IMR-90 (cell line): ENCODE measurements around the gene PRMT7. TPM values are rescaled to one million over a fixed set of nuclear protein-coding genes. Genes with fewer than 3 reads are reported as not detected.

Source experiments
- ATAC-seq: fragments of 200-7000 bp; cut with Tn5 transposase; 2 replicates; pipeline ENCODE4 v1.9.1; 2020; ENCODE audit warnings: low read depth, mild to moderate bottlenecking, moderate library complexity
- BruUV-seq: library from RNA; stranded (reverse); fragments of 400-500 nt; replicated peaks from 2 replicates; lab custom pipeline; 2021; lab: Mats Ljungman, UMichigan
- CTCF ChIA-PET: fragments of 300-600 bp; formaldehyde crosslinking; extraction: SDS; loops from one replicate; lab custom pipeline; 2021; ENCODE audit warnings: antibody characterized with exemption; lab: Yijun Ruan, JAX
- POLR2A ChIA-PET: fragments of 300-600 bp; sonication (Branson Sonifier 250); formaldehyde crosslinking; loops from one replicate; lab custom pipeline; 2022; ENCODE audit warnings: antibody characterized with exemption; ENCODE audit not compliant: unreplicated experiment; lab: Charles Lee
- DNase-seq: peaks from one replicate; pipeline ENCODE4 v3.0.0; 2013
- H2AFZ ChIP-seq: replicated peaks from 2 replicates; pipeline ENCODE3; 2013; ENCODE audit warnings: low read length, mild to moderate bottlenecking; ENCODE audit not compliant: poor library complexity
- H2AK5ac ChIP-seq: 2 replicates; pipeline ENCODE4 v1.6.1; 2013; ENCODE audit warnings: low read depth, low read length, inconsistent platforms
- H2AK9ac ChIP-seq: replicated peaks from 2 replicates; pipeline ENCODE3; 2013; ENCODE audit warnings: mild to moderate bottlenecking, low read depth, low read length, moderate library complexity; ENCODE audit not compliant: poor library complexity
- H2BK120ac ChIP-seq: 2 replicates; pipeline ENCODE4 v1.6.1; 2013; ENCODE audit warnings: low read depth, low read length, inconsistent platforms
- H2BK15ac ChIP-seq: 3 replicates; pipeline ENCODE4 v1.6.1; 2013; ENCODE audit warnings: low read depth, low read length, inconsistent platforms
- H2BK20ac ChIP-seq: 2 replicates; pipeline ENCODE4 v1.6.1; 2013; ENCODE audit warnings: low read depth, mild to moderate bottlenecking, inconsistent platforms, low read length, moderate library complexity
- H2BK5ac ChIP-seq: 2 replicates; pipeline ENCODE4 v1.6.1; 2013; ENCODE audit warnings: mild to moderate bottlenecking, low read depth, low read length, inconsistent platforms; ENCODE audit not compliant: poor library complexity, severe bottlenecking
- H3K14ac ChIP-seq: replicated peaks from 2 replicates; pipeline ENCODE4 v1.6.1; 2013; ENCODE audit warnings: low read depth, low read length, inconsistent platforms
- H3K18ac ChIP-seq: 2 replicates; pipeline ENCODE4 v1.6.1; 2013; ENCODE audit warnings: low read depth, low read length, control low read depth
- H3K23ac ChIP-seq: 2 replicates; pipeline ENCODE4 v1.6.1; 2013; ENCODE audit warnings: low read depth, low read length, inconsistent platforms
- H3K27ac ChIP-seq: 2 replicates; pipeline ENCODE4 v1.5.1; 2013; ENCODE audit warnings: mild to moderate bottlenecking, control low read depth, low read length; ENCODE audit not compliant: insufficient read depth
- H3K27me3 ChIP-seq: 2 replicates; pipeline ENCODE4 v1.6.1; 2013; ENCODE audit warnings: low read length; ENCODE audit not compliant: control insufficient read depth, insufficient read depth
- H3K36me3 ChIP-seq: 2 replicates; pipeline ENCODE4 v1.6.1; 2013; ENCODE audit warnings: low read length, mixed read lengths; ENCODE audit not compliant: control insufficient read depth, insufficient read depth
- H3K4ac ChIP-seq: 2 replicates; pipeline ENCODE4 v1.6.1; 2013; ENCODE audit warnings: low read depth, low read length, inconsistent platforms
- H3K4me1 ChIP-seq: 2 replicates; pipeline ENCODE4 v1.6.1; 2013; ENCODE audit warnings: low read length, mixed read lengths; ENCODE audit not compliant: control insufficient read depth, insufficient read depth
- H3K4me2 ChIP-seq: 2 replicates; pipeline ENCODE4 v1.6.1; 2013; ENCODE audit warnings: low read depth, mild to moderate bottlenecking, control low read depth, low read length, moderate library complexity
- H3K4me3 ChIP-seq: 2 replicates; pipeline ENCODE4 v1.5.1; 2013; ENCODE audit warnings: low read depth, mild to moderate bottlenecking, control low read depth, low read length, moderate library complexity; ENCODE audit not compliant: insufficient read depth
- H3K56ac ChIP-seq: 2 replicates; pipeline ENCODE4 v1.6.1; 2013; ENCODE audit warnings: low read length, inconsistent platforms; ENCODE audit not compliant: insufficient read depth; ENCODE audit errors: extremely low read depth
- H3K79me1 ChIP-seq, 2 experiments: 2 replicates each; pipeline ENCODE4 v1.6.1; 2013; ENCODE audit warnings: low read length in 2 of 2, inconsistent platforms in 1 of 2, low read depth in 1 of 2
- H3K9ac ChIP-seq: 2 replicates; pipeline ENCODE4 v1.6.1; 2013; ENCODE audit warnings: low read depth, low read length, control low read depth
- H3K9me1 ChIP-seq: 2 replicates; pipeline ENCODE4 v1.6.1; 2013; ENCODE audit warnings: low read length, inconsistent platforms; ENCODE audit not compliant: insufficient read depth
- H3K9me3 ChIP-seq: 2 replicates; pipeline ENCODE4 v1.6.1; 2013; ENCODE audit warnings: low read length; ENCODE audit not compliant: control insufficient read depth, insufficient read depth
- H4K20me1 ChIP-seq: 2 replicates; pipeline ENCODE4 v1.6.1; 2013; ENCODE audit warnings: low read length, inconsistent platforms; ENCODE audit not compliant: insufficient read depth
- H4K5ac ChIP-seq: 2 replicates; pipeline ENCODE4 v1.6.1; 2013; ENCODE audit warnings: mild to moderate bottlenecking, low read depth, low read length, control low read depth
- H4K8ac ChIP-seq, 2 experiments: 2 replicates each; pipeline ENCODE4 v1.6.1; 2013; ENCODE audit warnings: low read depth in 2 of 2, low read length in 2 of 2, control low read depth in 1 of 2, inconsistent platforms in 1 of 2
- H4K91ac ChIP-seq: 2 replicates; pipeline ENCODE4 v1.6.1; 2013; ENCODE audit warnings: low read depth, low read length, inconsistent platforms; ENCODE audit not compliant: insufficient read depth
- MXI1 ChIP-seq: IDR thresholded peaks from 2 replicates; pipeline ENCODE4 v1.6.1; 2012; ENCODE audit warnings: low read depth, mild to moderate bottlenecking, low read length, moderate library complexity, borderline replicate concordance
- RAD21 ChIP-seq: IDR thresholded peaks from 2 replicates; pipeline ENCODE4 v1.6.1; 2012; ENCODE audit warnings: low read length, improper control_type of control experiment
- WGBS, 2 experiments: methylation state at CpG; one replicate each; pipeline versions ENCODE4 v1.1.5 to v1.1.7; 2013; ENCODE audit warnings: missing lambda C conversion rate in 2 of 2; ENCODE audit not compliant: insufficient read length in 1 of 2; ENCODE audit errors: extremely low coverage in 2 of 2; 5-methylcytosine and 5-hydroxymethylcytosine counted together
- dilution Hi-C: fragments of 300-500 bp; cut with HindIII; formaldehyde crosslinking; loops from one replicate; pipeline ENCODE4 v1.14.3; 2018; ENCODE audit warnings: low sequenced_read_pairs; ENCODE audit not compliant: unreplicated experiment
- in situ Hi-C: fragments of 300-500 bp; cut with MboI; formaldehyde crosslinking; loops from 3 replicates; pipeline ENCODE4 v1.14.3; 2019; ENCODE audit warnings: low sequenced_read_pairs, inconsistent platforms, mixed read lengths
- intact Hi-C: fragments of 100-400 bp; cut with micrococcal nuclease; formaldehyde crosslinking; loops from 2 replicates; pipeline ENCODE4 v1.10.0; 2022
- polyA plus RNA-seq, 3 experiments: library from polyadenylated mRNA; depleted of rRNA; stranded (reverse); fragments of >200 nt; gene quantifications; 2 replicates each; pipeline ENCODE4 v1.2.3, GENCODE V29; 2012; ENCODE audit warnings: low replicate concordance in 1 of 3
- total RNA-seq: library from RNA; depleted of rRNA; stranded (reverse); fragments of >200 nt; gene quantifications from 2 replicates; pipeline ENCODE4 v1.2.3, GENCODE V29; 2012

The PRMT7 gene
- total and polyA plus RNA-seq, 2 of the 4 experiments (the other 2 are of a cell fraction), result 63.1 to 68.6 TPM

DNA sequence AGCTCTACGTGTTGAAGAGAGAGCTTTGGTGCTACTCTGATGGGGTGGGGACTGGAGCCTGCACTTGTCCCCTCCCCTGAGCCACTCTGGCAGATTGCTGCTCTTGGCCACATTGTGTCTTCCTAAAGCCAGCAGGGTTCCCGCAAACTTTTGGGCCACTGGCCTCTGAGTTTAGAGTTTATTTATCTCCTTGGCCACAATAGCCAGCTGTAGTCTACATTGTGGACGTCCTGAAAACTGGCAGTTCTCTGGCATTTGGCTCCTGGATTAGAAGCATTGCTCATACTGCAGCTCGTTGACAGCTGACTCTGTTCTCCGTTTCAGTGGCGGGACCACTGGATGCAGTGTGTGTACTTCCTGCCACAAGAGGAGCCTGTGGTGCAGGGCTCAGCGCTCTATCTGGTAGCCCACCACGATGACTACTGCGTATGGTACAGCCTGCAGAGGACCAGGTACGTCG lies 34.6 kb downstream of the PRMT7 start:
- CTCF ChIA-PET, result interaction anchor here (0.6 to 1.5 kb wide), 2 partner anchors 16 to 106 kb away, joined by 5 to 6 read pairs; no protein-coding TSS in a partner anchor
- DNase-seq, result peak; percentile 2

More for the DNA sequence above, 34.6 kb downstream of the PRMT7 start:
- no peak overlapping the region for H3K14ac ChIP-seq
- H2BK5ac ChIP-seq, result no peak overlapping the region
- H4K91ac ChIP-seq, result no peak overlapping the region
- ATAC-seq, result peak; percentile 36; the same call in 1 of the 2 replicates
- H2BK120ac ChIP-seq, result no peak overlapping the region
- dilution Hi-C loops (no loop called here), in situ Hi-C loops (no loop called here), intact Hi-C loops (no loop called here)
- H3K4me3 ChIP-seq, result no peak overlapping the region
- TF ChIP-seq MXI1 (no peak), RAD21 (no peak)
- no peak overlapping the region for H2BK20ac ChIP-seq
- H3K4ac ChIP-seq, result no peak overlapping the region
- BruUV-seq, result no TSS peak
- no peak overlapping the region for H2BK15ac ChIP-seq
- H2AK9ac ChIP-seq, result no peak overlapping the region
- no peak overlapping the region for H3K56ac ChIP-seq
- POLR2A ChIA-PET, result no interaction called here
- no peak overlapping the region for H3K27ac ChIP-seq
- no peak overlapping the region for H2AK5ac ChIP-seq
- no peak overlapping the region for H3K9ac ChIP-seq
- H3K9me3 ChIP-seq, result no peaks in the 10 kb centered on the region
- H3K4me1 ChIP-seq, result no peaks in the 10 kb centered on the region
- H3K79me1 ChIP-seq, result no peaks in the 10 kb centered on the region
- H4K20me1 ChIP-seq, result no peaks in the 10 kb centered on the region
- H3K36me3 ChIP-seq, result peaks cover 61% of the 10 kb centered on the region
- no peak overlapping the region for H3K4me2 ChIP-seq
- WGBS, 2 experiments, result 81% methylated on average over 5 of the region's 11 CpGs; no CpG with 5 or more reads in 1 of the 2 experiments
- H3K23ac ChIP-seq, result no peak overlapping the region
- H4K5ac ChIP-seq, result no peak overlapping the region
- peaks cover 4% of the 10 kb centered on the region; the same call in 1 of the 2 replicates for H3K9me1 ChIP-seq
- H2AFZ ChIP-seq, result no peak overlapping the region
- no peak overlapping the region for H4K8ac ChIP-seq
- H3K18ac ChIP-seq, result no peak overlapping the region
- no peaks in the 10 kb centered on the region for H3K27me3 ChIP-seq
